IgD-negative memory B cell (primary cell): ENCODE results near the gene EFNA5. TPM values are rescaled to one million over a fixed set of nuclear protein-coding genes. Genes with fewer than 3 reads are reported as not detected.

ENCODE experiments used
- H3K27ac Mint-ChIP-seq, 3 donors: one replicate each; pipeline ENCODE4 v1.8.0; 2020 to 2022; ENCODE audit warnings: mild to moderate bottlenecking in 3 of 3, mixed read lengths in 3 of 3, moderate library complexity in 1 of 3
- H3K27me3 Mint-ChIP-seq: one replicate; pipeline ENCODE4 v1.8.0; 2021; ENCODE audit warnings: mixed read lengths
- H3K36me3 Mint-ChIP-seq: one replicate; pipeline ENCODE4 v1.8.0; 2020; ENCODE audit warnings: mild to moderate bottlenecking, mixed read lengths
- H3K4me1 Mint-ChIP-seq, 3 donors: one replicate each; pipeline ENCODE4 v1.8.0; 2020 to 2022; ENCODE audit warnings: mixed read lengths in 3 of 3, mild to moderate bottlenecking in 1 of 3
- H3K4me3 Mint-ChIP-seq, 4 donors: one replicate each; pipeline ENCODE4 v1.8.0; 2020 to 2022; ENCODE audit warnings: mild to moderate bottlenecking in 4 of 4, mixed read lengths in 4 of 4, moderate library complexity in 3 of 4
- H3K9me3 Mint-ChIP-seq, 3 donors: one replicate each; pipeline ENCODE4 v1.8.0; 2020 to 2021; ENCODE audit warnings: mixed read lengths in 3 of 3, mild to moderate bottlenecking in 1 of 3
- polyA plus RNA-seq: library from polyadenylated mRNA; unstranded; fragments of 300-500 nt; fragmentation: Illumina TruSeq; gene quantifications from one replicate; pipeline ENCODE4 v1.2.3, GENCODE V29; 2021

Gene EFNA5
- polyA plus RNA-seq, 1 donor from 2014 or later: not detected

DNA sequence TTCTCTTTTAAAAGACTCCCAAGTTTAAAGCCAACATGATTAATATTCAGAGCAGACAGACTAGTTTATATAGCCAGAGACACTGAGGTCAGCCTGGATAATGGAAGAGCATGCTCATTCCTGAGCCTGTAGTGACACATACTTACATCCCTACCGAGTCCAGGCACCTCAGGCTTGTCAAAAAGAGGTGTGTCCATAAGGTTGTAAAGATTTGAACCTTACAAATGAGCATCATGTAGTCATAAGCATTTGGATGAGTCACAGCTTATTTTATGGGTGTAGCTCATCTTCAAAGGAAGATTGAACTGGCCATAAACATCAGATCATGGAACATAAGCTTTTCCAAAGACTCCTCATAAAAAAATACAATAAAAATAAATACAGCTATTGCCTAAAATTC is 333.5 kb downstream of the EFNA5 start:
- Mint-ChIP-seq H3K27ac (no peak overlapping the region), H3K9me3 (no peaks in the 10 kb centered on the region), H3K27me3 (no peaks in the 10 kb centered on the region), H3K4me3 (no peak overlapping the region), H3K4me1 (no peaks in the 10 kb centered on the region), H3K36me3 (no peaks in the 10 kb centered on the region)

DNA sequence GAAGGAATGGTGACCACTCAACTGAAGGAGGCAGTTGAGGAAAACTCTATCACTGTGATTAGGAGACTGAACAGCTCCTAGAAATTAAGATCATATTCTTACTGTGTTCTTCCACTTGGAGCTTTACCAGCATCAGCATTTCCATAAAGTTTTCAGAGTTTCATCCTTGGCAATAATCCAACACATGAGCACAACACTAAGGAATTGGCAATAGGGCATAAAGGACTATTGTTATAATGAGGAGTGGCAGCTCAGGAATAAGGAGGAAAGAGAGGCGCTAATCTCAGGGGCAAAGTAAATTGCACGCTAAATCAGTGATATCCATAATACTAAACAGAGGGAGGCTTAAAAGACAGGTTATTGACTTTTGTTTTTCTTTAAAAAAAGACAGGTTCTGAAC is 338.9 kb downstream of the EFNA5 start:
- H3K4me1 Mint-ChIP-seq: no peaks in the 10 kb centered on the region
- peaks cover 2% of the 10 kb centered on the region for H3K27me3 Mint-ChIP-seq
- no peak overlapping the region for H3K27ac Mint-ChIP-seq
- no peaks in the 10 kb centered on the region for H3K36me3 Mint-ChIP-seq
- no peaks in the 10 kb centered on the region for H3K9me3 Mint-ChIP-seq
- H3K4me3 Mint-ChIP-seq: no peak overlapping the region

DNA sequence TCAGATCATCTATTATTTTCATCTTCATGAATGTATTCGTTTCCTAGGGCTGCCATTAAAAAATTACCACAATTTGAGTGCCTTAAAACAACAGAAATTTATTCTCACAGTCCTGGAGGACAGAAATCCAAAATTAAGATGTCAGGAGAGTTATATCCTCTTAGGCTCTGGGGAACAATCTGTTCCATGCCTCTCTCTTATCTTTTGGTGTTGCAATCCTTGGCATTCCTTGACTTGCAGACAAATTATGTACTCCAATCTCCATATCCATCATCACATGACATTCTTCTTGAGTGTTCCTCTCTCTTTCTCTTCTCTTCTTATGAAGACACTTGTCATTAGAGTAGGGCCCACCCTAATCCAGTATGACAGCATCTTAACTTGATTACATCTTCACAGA is 339.4 kb downstream of the EFNA5 start:
- no peaks in the 10 kb centered on the region for H3K4me1 Mint-ChIP-seq

DNA sequence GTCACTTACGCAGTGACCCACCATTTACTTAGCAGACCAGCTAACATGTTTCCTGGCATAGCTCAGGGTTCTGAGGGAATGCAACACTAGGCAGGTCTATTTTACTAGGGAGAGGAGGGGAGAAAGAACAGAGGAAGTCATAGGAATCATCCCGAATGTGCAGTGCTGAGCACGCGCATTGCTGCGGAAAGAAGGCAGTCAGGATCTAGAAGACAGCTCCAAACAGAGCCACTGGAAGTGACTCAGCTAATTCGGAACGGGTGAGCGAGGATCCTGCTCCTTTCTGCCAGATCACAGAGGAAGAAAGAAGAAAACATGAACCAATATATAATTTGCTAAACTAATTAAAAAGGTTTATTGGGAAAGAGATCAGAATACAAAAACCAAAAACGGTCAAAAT is 339.8 kb downstream of the EFNA5 start:
- Mint-ChIP-seq H3K9me3 (no peaks in the 10 kb centered on the region), H3K27ac (no peak overlapping the region), H3K4me1 (no peaks in the 10 kb centered on the region), H3K27me3 (peaks cover 4% of the 10 kb centered on the region), H3K4me3 (no peak overlapping the region), H3K36me3 (no peaks in the 10 kb centered on the region)

More for the DNA sequence above, 339.4 kb downstream of the EFNA5 start:
- Mint-ChIP-seq H3K4me3 (no peak overlapping the region), H3K36me3 (no peaks in the 10 kb centered on the region), H3K27ac (no peak overlapping the region), H3K27me3 (peaks cover 4% of the 10 kb centered on the region), H3K9me3 (no peaks in the 10 kb centered on the region)

DNA sequence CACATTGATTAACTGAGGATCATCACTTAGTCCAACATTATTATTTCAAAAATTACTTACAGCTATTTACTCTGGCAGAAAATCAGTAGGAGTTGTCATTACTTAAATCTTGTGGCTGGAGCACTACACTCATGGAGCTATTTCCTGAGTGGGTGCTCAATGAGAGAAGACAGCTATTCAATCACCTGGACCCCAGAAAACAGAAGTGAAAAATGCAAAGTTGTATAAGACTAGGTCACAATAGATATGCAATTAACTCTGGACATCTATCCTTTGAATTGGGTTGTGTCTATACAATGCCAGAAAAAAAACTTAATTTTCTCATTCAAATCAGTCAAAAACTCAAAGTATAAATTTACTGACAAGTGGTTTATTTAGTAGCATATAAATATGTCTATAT is 340.9 kb downstream of the EFNA5 start:
- H3K27ac Mint-ChIP-seq: no peak overlapping the region
- H3K36me3 Mint-ChIP-seq: no peaks in the 10 kb centered on the region
- peaks cover 4% of the 10 kb centered on the region for H3K27me3 Mint-ChIP-seq
- H3K4me1 Mint-ChIP-seq: no peaks in the 10 kb centered on the region
- H3K9me3 Mint-ChIP-seq: no peaks in the 10 kb centered on the region
- H3K4me3 Mint-ChIP-seq: no peak overlapping the region
